HG03575 (cell line): Measurements from ENCODE around the gene CBFA2T3.

Experiments
- ATAC-seq: cut with Tn5 transposase; IDR thresholded peaks from one replicate; pipeline ENCODE4 v1.9.1; 2021; ENCODE audit not compliant: unreplicated experiment, insufficient number of reproducible peaks, low FRiP score; ENCODE audit errors: extremely low read depth

The CBFA2T3 gene

DNA sequence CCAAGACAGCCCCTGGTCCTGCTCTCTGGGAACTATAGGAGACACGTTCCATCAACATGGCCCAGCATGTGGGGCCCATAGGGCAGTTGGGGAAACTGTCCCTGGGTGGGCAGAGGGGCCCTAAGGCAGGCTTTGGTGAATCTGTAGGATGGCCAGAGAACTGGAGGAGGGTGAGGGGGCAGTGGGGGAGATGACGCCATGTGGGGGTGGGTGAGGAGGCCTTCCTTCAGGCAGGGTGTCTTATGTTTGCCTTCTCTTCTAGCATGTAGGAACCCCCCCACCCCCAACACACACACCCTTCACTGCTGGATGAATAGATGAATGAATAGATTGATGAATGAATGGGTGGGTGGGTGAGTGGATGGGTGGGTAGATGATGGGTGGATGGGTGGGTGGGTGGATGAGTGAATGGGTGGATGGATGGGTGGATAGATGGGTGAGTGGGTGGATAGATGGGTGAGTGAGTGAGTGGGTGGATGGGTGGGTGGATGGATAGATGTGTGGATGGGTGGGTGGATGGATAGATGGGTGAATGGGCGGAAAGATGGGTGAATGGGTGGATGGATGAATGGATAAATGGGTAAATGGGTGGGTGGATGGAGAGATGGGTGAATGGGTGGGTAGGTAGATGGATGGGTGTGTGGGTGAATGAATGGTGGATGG is 2.5 kb upstream of the CBFA2T3 start:
- no peak for ATAC-seq

DNA sequence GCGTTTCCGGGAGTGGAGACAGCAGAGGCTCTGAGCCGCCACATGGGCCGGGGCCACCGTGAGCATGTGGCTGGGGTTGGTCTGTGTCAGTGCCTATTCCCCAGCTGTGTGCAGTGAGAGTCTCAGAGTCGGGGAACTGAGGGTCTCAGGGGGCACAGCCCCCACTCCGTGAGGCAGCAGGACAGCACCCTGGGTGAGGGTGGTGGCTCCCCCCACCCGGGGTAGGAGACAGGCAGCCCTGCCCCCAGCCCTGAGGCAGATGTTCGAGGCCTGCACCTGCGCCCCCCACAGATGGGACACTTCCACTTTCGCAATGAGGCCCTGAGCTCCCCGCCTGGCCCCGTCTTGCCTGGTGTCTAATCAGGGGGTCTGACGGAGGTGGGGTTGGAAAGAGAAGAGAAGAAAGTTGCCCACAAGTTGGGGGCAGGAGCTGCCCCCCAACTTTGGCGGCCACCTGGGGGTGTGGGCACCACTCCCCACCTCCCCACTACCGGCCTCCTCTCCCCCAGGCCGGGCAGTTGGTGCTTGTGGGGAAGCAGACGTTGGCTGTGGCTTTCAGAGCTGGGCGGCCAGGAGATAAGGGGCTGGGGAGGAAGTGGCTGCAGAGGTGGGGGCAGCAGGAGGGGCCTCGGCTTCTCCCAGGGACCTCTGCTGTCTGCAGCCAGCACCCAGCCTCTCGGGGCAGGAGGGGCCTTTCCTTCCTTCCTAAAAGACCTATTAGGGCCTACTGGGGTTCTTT is 1.8 kb upstream of the CBFA2T3 start:
- ATAC-seq = no peak

DNA sequence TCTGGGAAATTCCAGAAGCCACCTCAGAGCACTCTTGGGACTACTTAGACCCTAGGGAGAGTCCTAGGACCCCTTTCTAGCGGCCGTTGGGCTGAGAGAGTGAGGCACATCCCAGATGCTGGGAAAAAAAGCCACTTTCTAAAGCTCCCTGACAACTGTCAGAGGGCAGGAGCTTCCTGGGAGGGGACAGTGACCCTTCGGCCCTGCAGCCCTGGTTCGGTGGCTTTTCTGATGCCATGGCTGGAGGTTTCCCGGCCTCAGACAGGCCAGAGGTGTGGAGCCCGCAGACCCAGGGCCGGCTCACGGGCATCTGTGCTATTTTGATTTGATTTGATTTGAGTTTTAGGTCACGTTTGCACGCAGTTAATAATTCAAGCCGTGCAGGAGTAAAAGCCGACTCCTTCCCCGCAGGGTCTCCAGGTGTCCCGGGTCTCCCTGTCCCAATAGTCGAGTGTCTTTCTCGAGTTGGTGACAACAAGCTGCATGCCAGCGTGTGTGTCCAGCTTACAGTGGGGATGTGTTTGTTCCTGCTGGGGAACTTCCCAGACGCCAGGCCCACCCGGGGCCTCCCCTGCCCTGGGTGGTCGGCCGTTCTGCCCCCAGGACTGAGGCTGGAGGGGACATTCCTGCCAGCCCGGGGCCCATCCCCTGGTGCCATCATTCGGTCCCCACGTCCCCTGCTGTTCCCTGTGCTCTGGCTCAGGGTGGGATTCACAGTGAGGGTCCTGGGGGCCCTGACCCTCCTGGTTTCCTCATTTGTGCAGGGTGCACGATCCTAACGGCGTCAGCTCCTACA is 1.0 kb upstream of the CBFA2T3 start:
- ATAC-seq = no peak

GRCh38 chr16:88976366-88977017 is 515 bp downstream of the CBFA2T3 start:
- ATAC-seq = no peak

- no peak for ATAC-seq
Observed at GRCh38 chr16:88975511-88976061, 1.4 kb downstream of the CBFA2T3 start.

- ATAC-seq = no peak
Observed at GRCh38 chr16:88974916-88975215, 2.1 kb downstream of the CBFA2T3 start.

GRCh38 chr16:88974080-88974915 is 2.7 kb downstream of the CBFA2T3 start:
- ATAC-seq = no peak

GRCh38 chr16:88973415-88974050 is 3.5 kb downstream of the CBFA2T3 start:
- no peak for ATAC-seq

DNA sequence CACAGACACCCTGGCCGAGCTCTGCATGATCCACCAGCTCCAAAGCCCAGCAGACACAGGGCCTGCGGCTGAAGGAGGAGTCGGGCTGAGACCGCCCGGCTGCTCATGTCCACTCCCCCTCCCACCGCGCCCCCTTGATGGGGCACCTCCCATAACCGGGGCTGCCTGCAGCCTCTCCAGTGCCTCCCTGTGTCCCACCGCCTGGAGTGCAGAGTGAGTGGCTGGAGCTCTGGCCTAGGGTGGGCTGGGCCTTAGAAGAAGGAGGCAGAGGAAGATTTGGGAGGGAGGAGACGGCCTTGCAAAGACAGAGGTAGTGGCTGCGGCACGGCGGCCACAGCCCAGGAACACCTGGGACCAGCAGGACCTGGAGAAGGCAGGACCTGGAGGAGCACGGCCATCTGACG is 4.0 kb downstream of the CBFA2T3 start:
- ATAC-seq = no peak

- ATAC-seq = no peak
Observed at GRCh38 chr16:88972349-88972748, 4.7 kb downstream of the CBFA2T3 start.

- no peak for ATAC-seq
Observed at GRCh38 chr16:88971371-88972097, 5.5 kb downstream of the CBFA2T3 start.

- no peak for ATAC-seq
Observed at GRCh38 chr16:88970539-88971065, 6.4 kb downstream of the CBFA2T3 start.

GRCh38 chr16:88970050-88970449 is 7.0 kb downstream of the CBFA2T3 start:
- no peak for ATAC-seq

DNA sequence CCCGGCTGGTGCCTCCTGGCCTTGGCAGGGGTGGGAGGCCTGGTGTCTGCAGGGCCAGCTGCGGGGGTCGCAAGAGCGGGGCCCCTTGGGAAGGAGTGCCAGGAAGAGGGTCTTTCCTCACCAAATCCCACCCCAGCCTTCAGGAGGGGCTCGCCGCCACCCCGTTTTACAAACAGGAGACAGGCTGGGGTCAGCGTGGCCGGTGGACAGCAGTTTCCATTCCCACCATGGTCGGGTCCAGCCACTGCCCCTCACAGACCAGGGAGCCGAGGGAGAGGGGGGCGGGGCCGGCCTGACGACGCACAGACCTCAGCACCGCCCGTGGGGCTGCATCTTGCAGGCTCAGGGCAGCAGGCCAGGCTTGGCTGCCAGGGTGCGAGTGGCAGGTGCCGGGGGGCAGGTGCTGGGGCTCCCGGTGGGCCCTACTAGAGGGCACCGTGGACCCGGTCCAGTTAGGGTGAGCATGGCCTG is 7.6 kb downstream of the CBFA2T3 start:
- no peak for ATAC-seq

- no peak for ATAC-seq
Observed at GRCh38 chr16:88968589-88969280, 8.3 kb downstream of the CBFA2T3 start.

- no peak for ATAC-seq
Observed at GRCh38 chr16:88967830-88968588, 9.0 kb downstream of the CBFA2T3 start.
